Thyroid gland (tissue), 4 donors: ENCODE measurements around the gene VN1R2. TPM values are rescaled to one million over a fixed set of nuclear protein-coding genes. Genes with fewer than 3 reads are reported as not detected.
"Not testable (repeated sequence)": the region's sequence is repeated elsewhere in the genome, so short reads cannot be mapped to it uniquely, and the experiment has no call there.

ENCODE experiments used
- DNase-seq, 2 donors: peaks; one replicate each; pipeline ENCODE4 v3.0.0-alpha.2; 2019
- H3K27ac ChIP-seq, 3 donors: fragments of 200-600 bp; sonication (generic); 1 replicate in 2 of 3; 2 replicates in 1 of 3; pipeline ENCODE4 v1.5.1; 2016 to 2019; ENCODE audit warnings: mild to moderate bottlenecking in 1 of 3, moderate library complexity in 1 of 3
- H3K27me3 ChIP-seq: fragments of 200-600 bp; sonication (generic); one replicate; pipeline ENCODE4 v1.5.1; 2019
- H3K36me3 ChIP-seq, 2 donors: fragments of 200-600 bp; sonication (generic); one replicate each; pipeline ENCODE4 v1.5.1; 2016 to 2019
- H3K4me1 ChIP-seq, 2 donors: fragments of 200-600 bp; sonication (generic); one replicate each; pipeline ENCODE4 v1.5.1; 2017 to 2019
- H3K4me3 ChIP-seq, 3 donors: fragments of 200-600 bp; sonication (generic); replicated peaks in 1 of 3; 1 replicate in 2 of 3; 2 replicates in 1 of 3; pipeline ENCODE4 v1.5.1; 2016; ENCODE audit warnings: mild to moderate bottlenecking in 1 of 3
- H3K9me3 ChIP-seq: fragments of 200-600 bp; sonication (generic); one replicate; pipeline ENCODE4 v1.5.1; 2017
- CTCF ChIP-seq, 6 experiments: fragments of 200-600 bp in 3 of 6; fragments of 450-650 bp in 3 of 6; sonication (generic) in 3 of 6; IDR thresholded peaks; one replicate each; pipeline ENCODE4 v1.5.1; 2016 to 2019; ENCODE audit warnings: antibody characterized with exemption in 6 of 6, mild to moderate bottlenecking in 2 of 6, inconsistent platforms in 1 of 6, moderate library complexity in 1 of 6
- POLR2A ChIP-seq, 2 donors: fragments of 450-650 bp; IDR thresholded peaks; one replicate each; pipeline ENCODE4 v1.6.1; 2017; ENCODE audit warnings: antibody characterized with exemption in 2 of 2, mild to moderate bottlenecking in 2 of 2, moderate library complexity in 1 of 2
- WGBS, 2 donors: methylation state at CpG; one replicate each; pipeline ENCODE4 v1.1.5; 2017; 5-methylcytosine and 5-hydroxymethylcytosine counted together
- intact Hi-C: fragments of 100-400 bp; cut with DNase I; formaldehyde crosslinking; loops from one replicate; pipeline ENCODE4 v1.15.1; 2023
- total RNA-seq, 4 donors: library from RNA; depleted of rRNA; stranded (reverse); fragments of >200 nt; gene quantifications; one replicate each; pipeline ENCODE4 v1.2.3, GENCODE V29; 2016

VN1R2 gene
- total RNA-seq, 4 donors from 2014 or later: not detected

GRCh38 chr19:53285087-53285486 is 27.0 kb downstream of the VN1R2 start:
- no peaks in the 10 kb centered on the region for H3K27me3 ChIP-seq
- TF ChIP-seq POLR2A (IDR thresholded peaks at IDR 0.05) (no peak), CTCF (IDR thresholded peaks at IDR 0.05) (no peak)
- intact Hi-C loops: no loop called here
- H3K4me1 ChIP-seq: no peaks in the 10 kb centered on the region
- no peaks in the 10 kb centered on the region for H3K9me3 ChIP-seq
- no peaks in the 10 kb centered on the region for H3K36me3 ChIP-seq
- DNase-seq: no peak
- no peak overlapping the region for H3K27ac ChIP-seq
- no peak overlapping the region for H3K4me3 ChIP-seq
- 60 to 70% methylated on average over 4 of the region's 4 CpGs for WGBS, 2 donors

- intact Hi-C loops: no loop called here
- 88 to 89% methylated on average over 46 to 47 of the region's 47 CpGs for WGBS, 2 donors
Observed at GRCh38 chr19:53290758-53291549, 32.9 kb downstream of the VN1R2 start.

GRCh38 chr19:53294786-53295441 is 36.8 kb downstream of the VN1R2 start:
- Histone ChIP-seq H3K27me3 (no peaks in the 10 kb centered on the region), H3K4me3 (no peak overlapping the region), H3K27ac (no peak overlapping the region), H3K9me3 (no peaks in the 10 kb centered on the region), H3K4me1 (no peaks in the 10 kb centered on the region), H3K36me3 (no peaks in the 10 kb centered on the region)
- no peak for DNase-seq
- intact Hi-C loops: no loop called here
- WGBS, 2 donors: 76 to 78% methylated on average over 7 of the region's 7 CpGs
- TF ChIP-seq CTCF (IDR thresholded peaks at IDR 0.05): no peak
- no peak for TF ChIP-seq POLR2A (IDR thresholded peaks at IDR 0.05)

More at GRCh38 chr19:53290758-53291549, 32.9 kb downstream of the VN1R2 start:
- H3K4me3 ChIP-seq: no peak overlapping the region
- H3K4me1 ChIP-seq: no peaks in the 10 kb centered on the region
- DNase-seq: no peak
- TF ChIP-seq POLR2A (IDR thresholded peaks at IDR 0.05): no peak
- TF ChIP-seq CTCF (IDR thresholded peaks at IDR 0.05): no peak
- H3K27ac ChIP-seq: no peak overlapping the region
- no peaks in the 10 kb centered on the region for H3K9me3 ChIP-seq
- no peaks in the 10 kb centered on the region for H3K27me3 ChIP-seq
- no peaks in the 10 kb centered on the region for H3K36me3 ChIP-seq

GRCh38 chr19:53301341-53301740 is 43.2 kb downstream of the VN1R2 start:
- H3K4me1 ChIP-seq, H3K4me3 ChIP-seq, intact Hi-C loops, H3K9me3 ChIP-seq, H3K27me3 ChIP-seq, H3K27ac ChIP-seq, H3K36me3 ChIP-seq: not testable (repeated sequence)
- 17% methylated on average over 1 of the region's 8 CpGs; no CpG with 5 or more reads in 1 of the 2 donors for WGBS, 2 donors
- DNase-seq: peak in 1 of 2 donors; percentile 18

- no peak overlapping the region for H3K27ac ChIP-seq
- DNase-seq: peak; percentile 29 to 44
- H3K36me3 ChIP-seq: no peaks in the 10 kb centered on the region
- peaks cover 0 to 5% of the 10 kb centered on the region in 2 donors for H3K4me1 ChIP-seq
- intact Hi-C loops: no loop called here
- 5 to 10% methylated on average over 22 to 25 of the region's 32 CpGs for WGBS, 2 donors
- H3K4me3 ChIP-seq: no peak overlapping the region
- H3K9me3 ChIP-seq: no peaks in the 10 kb centered on the region
- H3K27me3 ChIP-seq: peaks cover 6% of the 10 kb centered on the region
- TF ChIP-seq CTCF (IDR thresholded peaks at IDR 0.05) (peak in 5 of 6 experiments; percentile 25 to 58 (median 43)), POLR2A (IDR thresholded peaks at IDR 0.05) (no peak)
Observed at GRCh38 chr19:53308339-53308811, 50.3 kb downstream of the VN1R2 start.

Other genes with a start within 250 kb of the VN1R2 start
- not detected for gene ERVV-1, start 244.4 kb upstream of the VN1R2 start, total RNA-seq
- under 1 TPM in 1 of 4 donors, not detected in 3; 0.40 TPM for gene ERVV-2, start 213.6 kb upstream of the VN1R2 start, total RNA-seq
- 100 to 1,000 TPM in 1 of 4 donors, 10 to 100 TPM in 3; 61.0 to 109 (median 81.4) TPM for gene ZNF160, start 154.9 kb upstream of the VN1R2 start, total RNA-seq
- gene ZNF415, start 125.4 kb upstream of the VN1R2 start, total RNA-seq: 10 to 100 TPM; 14.5 to 37.6 (median 18.9) TPM
- gene ZNF347, start 99.2 kb upstream of the VN1R2 start, total RNA-seq: 10 to 100 TPM; 13.1 to 27.7 (median 19.9) TPM
- gene ZNF665, start 64.9 kb upstream of the VN1R2 start, total RNA-seq: 1 to 10 TPM; 4.3 to 9.9 (median 7.3) TPM
- gene ZNF677, start 3.4 kb upstream of the VN1R2 start, total RNA-seq: 10 to 100 TPM; 15.7 to 42.1 (median 19.5) TPM
- gene VN1R4, start 9.4 kb downstream of the VN1R2 start, total RNA-seq: not detected
- gene ZNF845, start 75.5 kb downstream of the VN1R2 start, total RNA-seq: 10 to 100 TPM in 1 of 4 donors, 1 to 10 TPM in 3; 6.2 to 10.5 (median 8.8) TPM
- 10 to 100 TPM in 3 of 4 donors, 1 to 10 TPM in 1; 9.6 to 12.1 (median 11.6) TPM for gene ZNF525, start 107.4 kb downstream of the VN1R2 start, total RNA-seq
- 10 to 100 TPM; 10.4 to 16.9 (median 12.5) TPM for gene ZNF765, start 136.9 kb downstream of the VN1R2 start, total RNA-seq
- 10 to 100 TPM; 11.8 to 15.2 (median 12.6) TPM for gene ZNF761, start 173.7 kb downstream of the VN1R2 start, total RNA-seq
- 1 to 10 TPM; 4.3 to 7.5 (median 5.4) TPM for gene ZNF813, start 209.4 kb downstream of the VN1R2 start, total RNA-seq